ENCODE data around the gene FAM149A.

The FAM149A gene

GRCh38 chr4:186144946-186145569 lies 40.6 kb downstream of the FAM149A start:
- TF ChIP-seq CTCF (IDR thresholded peaks at IDR 0.05; ENCODE audit: insufficient read depth, low read length, missing control alignments): no peak
- POLR2A ChIA-PET: no interaction called here
- no peak for DNase-seq (ENCODE audit: low read depth, low spot score)
- CTCF ChIA-PET: no interaction called here
- peak overlapping the region; percentile 54 for H3K4me3 ChIP-seq (ENCODE audit: low read depth, low read length)

GRCh38 chr4:186146458-186146857 lies 42.0 kb downstream of the FAM149A start:
- CTCF ChIA-PET: interaction anchor here (1.3 to 2.0 kb wide), 2 partner anchors 9 to 14 kb away, joined by 4 to 10 read pairs; no protein-coding TSS in a partner anchor

GRCh38 chr4:186148336-186148975 lies 44.0 kb downstream of the FAM149A start:
- no peak for TF ChIP-seq CTCF (IDR thresholded peaks at IDR 0.05; ENCODE audit: insufficient read depth, low read length, missing control alignments)
- CTCF ChIA-PET: no interaction called here
- DNase-seq (ENCODE audit: low read depth, low spot score): no peak
- POLR2A ChIA-PET: no interaction called here
- no peak overlapping the region for H3K4me3 ChIP-seq (ENCODE audit: low read depth, low read length)

More at GRCh38 chr4:186146458-186146857, 42.0 kb downstream of the FAM149A start:
- TF ChIP-seq CTCF (IDR thresholded peaks at IDR 0.05; ENCODE audit: insufficient read depth, low read length, missing control alignments): no peak
- no peak overlapping the region for H3K4me3 ChIP-seq (ENCODE audit: low read depth, low read length)
- POLR2A ChIA-PET: no interaction called here
- DNase-seq (ENCODE audit: low read depth, low spot score): no peak

- POLR2A ChIA-PET: no interaction called here
- H3K4me3 ChIP-seq (ENCODE audit: low read depth, low read length): no peak overlapping the region
- CTCF ChIA-PET: no interaction called here
- DNase-seq (ENCODE audit: low read depth, low spot score): no peak
- TF ChIP-seq CTCF (IDR thresholded peaks at IDR 0.05; ENCODE audit: insufficient read depth, low read length, missing control alignments): no peak
Measured at GRCh38 chr4:186149872-186150271, 45.4 kb downstream of the FAM149A start.

- no peak for DNase-seq (ENCODE audit: low read depth, low spot score)
- ChIA-PET CTCF (no interaction called here), POLR2A (no interaction called here)
- no peak for TF ChIP-seq CTCF (IDR thresholded peaks at IDR 0.05; ENCODE audit: insufficient read depth, low read length, missing control alignments)
- no peak overlapping the region for H3K4me3 ChIP-seq (ENCODE audit: low read depth, low read length)
Measured at GRCh38 chr4:186150926-186151325, 46.4 kb downstream of the FAM149A start.

- TF ChIP-seq CTCF (IDR thresholded peaks at IDR 0.05; ENCODE audit: insufficient read depth, low read length, missing control alignments): no peak
- no peak for DNase-seq (ENCODE audit: low read depth, low spot score)
- ChIA-PET CTCF (no interaction called here), POLR2A (no interaction called here)
- H3K4me3 ChIP-seq (ENCODE audit: low read depth, low read length): no peak overlapping the region
Measured at GRCh38 chr4:186151499-186151898, 47.0 kb downstream of the FAM149A start.
